ENCODE data around the gene CLIC4. TPM values are rescaled to one million over a fixed set of nuclear protein-coding genes. Genes with fewer than 3 reads are reported as not detected.
A peak's percentile ranks its signal among the peaks of the same experiment; 100 is the strongest.

CLIC4 gene
- total and polyA plus RNA-seq, 9 of the 15 experiments (the other 6 are each of a cell fraction or from before 2014, with no cell fraction given), result 16.0 to 67.5 (median 38.4) TPM

DNA sequence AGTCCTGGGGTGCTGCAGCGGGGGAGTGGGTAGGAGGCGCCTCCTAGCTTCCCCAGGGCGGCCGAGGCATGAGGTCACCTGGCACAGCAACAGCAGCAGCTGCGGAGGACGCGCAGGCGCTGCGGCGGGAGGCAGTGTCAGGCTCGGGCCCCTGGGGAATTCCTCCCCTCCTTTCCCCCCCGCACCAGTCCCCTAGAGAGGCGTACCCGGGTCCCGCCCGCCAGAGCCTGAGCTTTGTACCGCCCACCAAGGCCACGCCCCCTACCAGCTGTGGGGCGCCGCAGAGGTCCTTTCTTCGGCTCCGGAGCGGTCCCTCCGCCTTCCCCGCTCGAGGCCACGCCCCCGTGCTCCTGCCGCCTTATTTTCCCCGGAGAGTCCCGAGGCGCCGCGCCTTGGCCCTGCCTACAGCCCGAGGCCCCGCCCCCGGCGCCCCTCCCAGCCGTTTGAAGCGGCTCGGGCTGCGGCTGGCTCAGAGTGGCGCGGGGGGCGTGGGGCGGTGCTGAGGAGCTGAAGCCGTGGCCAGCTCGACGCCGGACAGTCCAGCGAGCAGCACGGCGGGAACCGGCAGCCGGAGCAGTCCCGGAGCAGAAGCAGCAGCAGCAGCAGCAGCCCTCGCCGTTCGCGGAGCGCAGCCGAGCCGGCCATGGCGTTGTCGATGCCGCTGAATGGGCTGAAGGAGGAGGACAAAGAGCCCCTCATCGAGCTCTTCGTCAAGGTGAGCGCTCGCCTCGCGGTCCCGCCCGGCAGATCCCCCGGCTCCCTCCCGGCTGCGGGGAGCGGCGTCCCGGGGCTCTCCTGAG is at the start of gene CLIC4 (continued):
- TF ChIP-seq GABPB1 (CRISPR knock-in tag; IDR thresholded peaks at IDR 0.05), result peak; percentile 72
- TF ChIP-seq TAF7 (tag; IDR thresholded peaks at IDR 0.05), result peak; percentile 71
- no peak for TF ChIP-seq ZNF134 (CRISPR knock-in tag; conservative IDR thresholded peaks at IDR 0.05)
- TF ChIP-seq, protein P1, sequence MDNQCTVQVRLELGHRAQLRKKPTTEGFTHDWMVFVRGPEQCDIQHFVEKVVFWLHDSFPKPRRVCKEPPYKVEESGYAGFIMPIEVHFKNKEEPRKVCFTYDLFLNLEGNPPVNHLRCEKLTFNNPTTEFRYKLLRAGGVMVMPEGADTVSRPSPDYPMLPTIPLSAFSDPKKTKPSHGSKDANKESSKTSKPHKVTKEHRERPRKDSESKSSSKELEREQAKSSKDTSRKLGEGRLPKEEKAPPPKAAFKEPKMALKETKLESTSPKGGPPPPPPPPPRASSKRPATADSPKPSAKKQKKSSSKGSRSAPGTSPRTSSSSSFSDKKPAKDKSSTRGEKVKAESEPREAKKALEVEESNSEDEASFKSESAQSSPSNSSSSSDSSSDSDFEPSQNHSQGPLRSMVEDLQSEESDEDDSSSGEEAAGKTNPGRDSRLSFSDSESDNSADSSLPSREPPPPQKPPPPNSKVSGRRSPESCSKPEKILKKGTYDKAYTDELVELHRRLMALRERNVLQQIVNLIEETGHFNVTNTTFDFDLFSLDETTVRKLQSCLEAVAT (IDR thresholded peaks at IDR 0.05), result peak; percentile 71 to 78
- TF ChIP-seq NFXL1 (CRISPR knock-in tag; IDR thresholded peaks at IDR 0.05), result no peak
- TF ChIP-seq HDAC3 (IDR thresholded peaks at IDR 0.05; ENCODE audit: borderline replicate concordance, partially characterized antibody), result no peak
- no peak for TF ChIP-seq ZNF24 (IDR thresholded peaks at IDR 0.05)
- no peak for TF ChIP-seq TCFL5 (CRISPR knock-in tag; conservative IDR thresholded peaks at IDR 0.05)
- no peak for TF ChIP-seq CREBBP (IDR thresholded peaks at IDR 0.05; ENCODE audit: low read depth, low read length)
- no peak for TF ChIP-seq HDGF (IDR thresholded peaks at IDR 0.05)
- TF ChIP-seq, protein P2, sequence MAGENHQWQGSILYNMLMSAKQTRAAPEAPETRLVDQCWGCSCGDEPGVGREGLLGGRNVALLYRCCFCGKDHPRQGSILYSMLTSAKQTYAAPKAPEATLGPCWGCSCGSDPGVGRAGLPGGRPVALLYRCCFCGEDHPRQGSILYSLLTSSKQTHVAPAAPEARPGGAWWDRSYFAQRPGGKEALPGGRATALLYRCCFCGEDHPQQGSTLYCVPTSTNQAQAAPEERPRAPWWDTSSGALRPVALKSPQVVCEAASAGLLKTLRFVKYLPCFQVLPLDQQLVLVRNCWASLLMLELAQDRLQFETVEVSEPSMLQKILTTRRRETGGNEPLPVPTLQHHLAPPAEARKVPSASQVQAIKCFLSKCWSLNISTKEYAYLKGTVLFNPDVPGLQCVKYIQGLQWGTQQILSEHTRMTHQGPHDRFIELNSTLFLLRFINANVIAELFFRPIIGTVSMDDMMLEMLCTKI (IDR thresholded peaks at IDR 0.05; ENCODE audit: partially characterized antibody), result no peak
- peak; percentile 25; the same call in 1 of the 2 replicates for TF ChIP-seq ZKSCAN1 (IDR thresholded peaks at IDR 0.05; ENCODE audit: low read depth, low read length)
- no peak for TF ChIP-seq ZFP1 (CRISPR knock-in tag; IDR thresholded peaks at IDR 0.05)
- TF ChIP-seq ZNF431 (CRISPR knock-in tag; IDR thresholded peaks at IDR 0.05), result no peak
- TF ChIP-seq NFYB (IDR thresholded peaks at IDR 0.05; ENCODE audit: extremely low read depth, insufficient read length), result no peak
- TF ChIP-seq, protein P3, sequence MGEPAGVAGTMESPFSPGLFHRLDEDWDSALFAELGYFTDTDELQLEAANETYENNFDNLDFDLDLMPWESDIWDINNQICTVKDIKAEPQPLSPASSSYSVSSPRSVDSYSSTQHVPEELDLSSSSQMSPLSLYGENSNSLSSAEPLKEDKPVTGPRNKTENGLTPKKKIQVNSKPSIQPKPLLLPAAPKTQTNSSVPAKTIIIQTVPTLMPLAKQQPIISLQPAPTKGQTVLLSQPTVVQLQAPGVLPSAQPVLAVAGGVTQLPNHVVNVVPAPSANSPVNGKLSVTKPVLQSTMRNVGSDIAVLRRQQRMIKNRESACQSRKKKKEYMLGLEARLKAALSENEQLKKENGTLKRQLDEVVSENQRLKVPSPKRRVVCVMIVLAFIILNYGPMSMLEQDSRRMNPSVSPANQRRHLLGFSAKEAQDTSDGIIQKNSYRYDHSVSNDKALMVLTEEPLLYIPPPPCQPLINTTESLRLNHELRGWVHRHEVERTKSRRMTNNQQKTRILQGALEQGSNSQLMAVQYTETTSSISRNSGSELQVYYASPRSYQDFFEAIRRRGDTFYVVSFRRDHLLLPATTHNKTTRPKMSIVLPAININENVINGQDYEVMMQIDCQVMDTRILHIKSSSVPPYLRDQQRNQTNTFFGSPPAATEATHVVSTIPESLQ (CRISPR knock-in tag; IDR thresholded peaks at IDR 0.05), result no peak; the same call in 1 of the 2 replicates
- TF ChIP-seq HBP1 (CRISPR knock-in tag; IDR thresholded peaks at IDR 0.05), result no peak
- no peak for TF ChIP-seq BRF1 (IDR thresholded peaks at IDR 0.05; ENCODE audit: borderline replicate concordance, extremely low read depth, insufficient read length)
- TF ChIP-seq FOXJ3 (CRISPR knock-in tag; IDR thresholded peaks at IDR 0.05), result no peak

Data from K562 (cell line).